PC-3 (cell line): Measurements from ENCODE around the gene NIPAL4. TPM values are rescaled to one million over a fixed set of nuclear protein-coding genes. Genes with fewer than 3 reads are reported as not detected.

Source experiments
- ATAC-seq: fragments of 200-7000 bp; cut with Tn5 transposase; 2 replicates; pipeline ENCODE4 v1.9.1; 2020; ENCODE audit warnings: mild to moderate bottlenecking, moderate library complexity
- BruUV-seq: library from RNA; stranded (reverse); fragments of 400-500 nt; replicated peaks from 2 replicates; lab custom pipeline; 2021; lab: Mats Ljungman, UMichigan
- CTCF ChIA-PET: fragments of 300-600 bp; sonication (Branson Sonifier 250); formaldehyde crosslinking; loops from one replicate; lab custom pipeline; 2022; ENCODE audit warnings: antibody characterized with exemption; lab: Charles Lee
- POLR2A ChIA-PET: fragments of 300-600 bp; sonication (Branson Sonifier 250); formaldehyde crosslinking; loops from one replicate; lab custom pipeline; 2022; ENCODE audit warnings: antibody characterized with exemption; ENCODE audit not compliant: unreplicated experiment; lab: Charles Lee
- DNase-seq: peaks from one replicate; pipeline ENCODE4 v3.0.0-alpha.2; 2015
- H2AFZ ChIP-seq: fragments of 300-600 bp; sonication (generic); 2 replicates; pipeline ENCODE4 v1.6.0; 2016; ENCODE audit warnings: antibody characterized with exemption, low read length
- H3F3A ChIP-seq: fragments of 300-600 bp; sonication (generic); one replicate; pipeline ENCODE4 v1.6.0; 2017; ENCODE audit warnings: antibody characterized with exemption, low read length, control low read depth, mild to moderate bottlenecking; ENCODE audit not compliant: unreplicated experiment
- H3K27ac ChIP-seq: fragments of 300-600 bp; sonication (generic); 2 replicates; pipeline ENCODE4 v1.5.1; 2016; ENCODE audit warnings: mild to moderate bottlenecking, low read length
- H3K27me3 ChIP-seq: fragments of 300-600 bp; sonication (generic); 2 replicates; pipeline ENCODE4 v1.6.1; 2016; ENCODE audit warnings: low read length, mixed read lengths
- H3K36me3 ChIP-seq: fragments of 300-600 bp; sonication (generic); 2 replicates; pipeline ENCODE4 v1.6.1; 2016; ENCODE audit warnings: low read depth, mixed run types, low read length, mixed read lengths
- H3K4me1 ChIP-seq: fragments of 300-600 bp; sonication (generic); 2 replicates; pipeline ENCODE4 v1.5.1; 2016; ENCODE audit warnings: low read length; ENCODE audit not compliant: insufficient read depth
- H3K4me2 ChIP-seq: fragments of 300-600 bp; sonication (generic); 2 replicates; pipeline ENCODE4 v1.6.0; 2016; ENCODE audit warnings: low read length
- H3K4me3 ChIP-seq: fragments of 300-600 bp; sonication (generic); 2 replicates; pipeline ENCODE4 v1.5.1; 2016; ENCODE audit warnings: mild to moderate bottlenecking, low read length, mixed read lengths
- H3K79me2 ChIP-seq: fragments of 300-600 bp; sonication (generic); 2 replicates; pipeline ENCODE4 v1.6.1; 2017; ENCODE audit warnings: low read length, mixed read lengths
- H3K9ac ChIP-seq: fragments of 300-600 bp; sonication (generic); 2 replicates; pipeline ENCODE4 v1.6.0; 2016; ENCODE audit warnings: mild to moderate bottlenecking, low read length
- H3K9me2 ChIP-seq: fragments of 300-600 bp; sonication (generic); replicated peaks from 2 replicates; pipeline ENCODE4 v1.6.1; 2016; ENCODE audit warnings: mixed run types, low read length, mixed read lengths
- H3K9me3 ChIP-seq: fragments of 300-600 bp; sonication (generic); 2 replicates; pipeline ENCODE4 v1.6.1; 2016; ENCODE audit warnings: low read length, mixed read lengths
- H4K20me1 ChIP-seq: fragments of 300-600 bp; sonication (generic); 2 replicates; pipeline ENCODE4 v1.6.1; 2016; ENCODE audit warnings: low read length, mixed read lengths
- CTCF ChIP-seq: fragments of 300-600 bp; sonication (generic); conservative IDR thresholded peaks from 2 replicates; pipeline ENCODE4 v1.5.1; 2017; ENCODE audit warnings: antibody characterized with exemption, low read depth, mild to moderate bottlenecking, low read length
- EZH2 ChIP-seq: fragments of 300-600 bp; sonication (generic); IDR thresholded peaks from one replicate; pipeline ENCODE4 v1.6.1; 2017; ENCODE audit warnings: antibody characterized with exemption, mild to moderate bottlenecking, low read length; ENCODE audit not compliant: unreplicated experiment
- EZH2phosphoT487 ChIP-seq: fragments of 300-600 bp; sonication (generic); IDR thresholded peaks from 2 replicates; pipeline ENCODE4 v1.6.1; 2018; ENCODE audit warnings: mild to moderate bottlenecking, antibody characterized with exemption, low read length, borderline replicate concordance
- intact Hi-C: fragments of 100-400 bp; cut with micrococcal nuclease; formaldehyde crosslinking; loops from 2 replicates; pipeline ENCODE4 v1.9.0; 2023
- total RNA-seq: library from RNA; depleted of rRNA; stranded (reverse); fragments of >200 nt; gene quantifications from 2 replicates; pipeline ENCODE4 v1.2.3, GENCODE V29; 2014

NIPAL4 gene
- total RNA-seq, 1 experiment from 2014 or later, result 1.8 TPM

- no peaks in the 10 kb centered on the region for H3K79me2 ChIP-seq
- ChIA-PET POLR2A (no interaction called here), CTCF (no interaction called here)
- H3K4me3 ChIP-seq, result no peak overlapping the region
- ATAC-seq (no peak), DNase-seq (no peak)
- H3K4me1 ChIP-seq, result peaks cover 9% of the 10 kb centered on the region; the same call in 1 of the 2 replicates
- intact Hi-C loops, result no loop called here
- no peak for TF ChIP-seq EZH2phosphoT487
- TF ChIP-seq CTCF, result no peak
- no peaks in the 10 kb centered on the region for H3K27me3 ChIP-seq
- H3K4me2 ChIP-seq, result no peak overlapping the region
- no peaks in the 10 kb centered on the region for H3K9me3 ChIP-seq
- no peaks in the 10 kb centered on the region for H3K9me2 ChIP-seq
- BruUV-seq, result no TSS peak
- no peak overlapping the region for H3K9ac ChIP-seq
- H3F3A ChIP-seq, result no peaks in the 10 kb centered on the region
- no peak overlapping the region for H3K27ac ChIP-seq
- H4K20me1 ChIP-seq, result no peaks in the 10 kb centered on the region
- H3K36me3 ChIP-seq, result no peaks in the 10 kb centered on the region
- no peak overlapping the region for H2AFZ ChIP-seq
Measured at GRCh38 chr5:157444224-157444623, 15.8 kb upstream of the NIPAL4 start.

GRCh38 chr5:157445745-157446411, 14.1 kb upstream of the NIPAL4 start:
- no peak overlapping the region for H3K9ac ChIP-seq

More at GRCh38 chr5:157445745-157446411, 14.1 kb upstream of the NIPAL4 start:
- intact Hi-C loops, result no loop called here
- Histone ChIP-seq H3F3A (no peaks in the 10 kb centered on the region), H3K4me2 (no peak overlapping the region), H3K79me2 (no peaks in the 10 kb centered on the region), H2AFZ (no peak overlapping the region), H4K20me1 (no peaks in the 10 kb centered on the region), H3K27me3 (no peaks in the 10 kb centered on the region), H3K9me3 (no peaks in the 10 kb centered on the region), H3K36me3 (no peaks in the 10 kb centered on the region), H3K27ac (no peak overlapping the region), H3K4me3 (no peak overlapping the region), H3K4me1 (peaks cover 9% of the 10 kb centered on the region; the same call in 1 of the 2 replicates), H3K9me2 (no peaks in the 10 kb centered on the region)
- POLR2A ChIA-PET, result no interaction called here
- no peak for DNase-seq
- BruUV-seq, result no TSS peak
- TF ChIP-seq CTCF (no peak), EZH2phosphoT487 (no peak), EZH2 (no peak)
- CTCF ChIA-PET, result no interaction called here
- ATAC-seq, result no peak
